RWPE2 (cell line): ENCODE results near the gene ARHGAP18.

Experiments used
- ATAC-seq: fragments of 200-7000 bp; cut with Tn5 transposase; 3 replicates; pipeline ENCODE4 v1.9.1; 2021; ENCODE audit warnings: low read depth
- DNase-seq: peaks from one replicate; pipeline ENCODE4 v3.0.0-alpha.2; 2020; ENCODE audit warnings: low spot score
- H3K27ac ChIP-seq: fragments of 450-650 bp; 2 replicates; pipeline ENCODE4 v1.5.1; 2017; ENCODE audit warnings: mild to moderate bottlenecking; ENCODE audit not compliant: poor library complexity, severe bottlenecking
- H3K27me3 ChIP-seq: fragments of 250-450 bp; sonication (Bioruptor Pico); 2 replicates; pipeline ENCODE4 v1.5.1; 2021; ENCODE audit warnings: mild to moderate bottlenecking, moderate library complexity; ENCODE audit not compliant: insufficient read depth, poor library complexity, severe bottlenecking
- H3K36me3 ChIP-seq: fragments of 250-450 bp; sonication (Bioruptor Pico); 2 replicates; pipeline ENCODE4 v1.5.1; 2020; ENCODE audit warnings: low read depth, mild to moderate bottlenecking, moderate library complexity
- H3K4me1 ChIP-seq: fragments of 250-450 bp; sonication (Bioruptor Pico); 2 replicates; pipeline ENCODE4 v1.5.1; 2021; ENCODE audit warnings: mild to moderate bottlenecking, moderate library complexity; ENCODE audit not compliant: insufficient read depth, poor library complexity, severe bottlenecking
- H3K4me3 ChIP-seq: fragments of 250-450 bp; sonication (Bioruptor Pico); 2 replicates; pipeline ENCODE4 v1.5.1; 2021; ENCODE audit warnings: mild to moderate bottlenecking, moderate library complexity; ENCODE audit not compliant: severe bottlenecking
- H3K9me3 ChIP-seq: fragments of 250-450 bp; sonication (Bioruptor Pico); 2 replicates; pipeline ENCODE4 v1.5.1; 2021; ENCODE audit warnings: mild to moderate bottlenecking, moderate library complexity; ENCODE audit not compliant: severe bottlenecking
- CTCF ChIP-seq: fragments of 450-650 bp; IDR thresholded peaks from one replicate; pipeline ENCODE4 v1.5.1; 2017; ENCODE audit warnings: mild to moderate bottlenecking, moderate library complexity; ENCODE audit not compliant: poor library complexity, severe bottlenecking

ARHGAP18 gene

GRCh38 chr6:129751384-129751783 is 41.4 kb upstream of the ARHGAP18 start:
- H3K27ac ChIP-seq = peak overlapping the region; percentile 100
- ATAC-seq (no peak), DNase-seq (no peak)
- no peaks in the 10 kb centered on the region for H3K9me3 ChIP-seq
- no peaks in the 10 kb centered on the region for H3K36me3 ChIP-seq
- H3K4me1 ChIP-seq = peaks cover 47% of the 10 kb centered on the region
- H3K27me3 ChIP-seq = no peaks in the 10 kb centered on the region
- H3K4me3 ChIP-seq = no peak overlapping the region
- TF ChIP-seq CTCF = no peak

GRCh38 chr6:129750360-129750759 is 40.4 kb upstream of the ARHGAP18 start:
- Histone ChIP-seq H3K36me3 (no peaks in the 10 kb centered on the region), H3K4me3 (no peak overlapping the region), H3K27me3 (no peaks in the 10 kb centered on the region), H3K27ac (peak overlapping the region; percentile 100), H3K9me3 (no peaks in the 10 kb centered on the region), H3K4me1 (peaks cover 50% of the 10 kb centered on the region)
- no peak for DNase-seq
- no peak for TF ChIP-seq CTCF
- no peak for ATAC-seq

GRCh38 chr6:129749749-129750120 is 39.8 kb upstream of the ARHGAP18 start:
- no peak for TF ChIP-seq CTCF
- ATAC-seq = peak; percentile 69
- no peaks in the 10 kb centered on the region for H3K27me3 ChIP-seq
- H3K9me3 ChIP-seq = no peaks in the 10 kb centered on the region
- no peak overlapping the region for H3K4me3 ChIP-seq
- DNase-seq = no peak
- peaks cover 56% of the 10 kb centered on the region for H3K4me1 ChIP-seq
- no peaks in the 10 kb centered on the region for H3K36me3 ChIP-seq
- peak overlapping the region; percentile 100 for H3K27ac ChIP-seq

- Histone ChIP-seq H3K27ac (peak overlapping the region; percentile 100), H3K4me1 (peaks cover 63% of the 10 kb centered on the region), H3K9me3 (no peaks in the 10 kb centered on the region), H3K4me3 (no peak overlapping the region), H3K36me3 (no peaks in the 10 kb centered on the region), H3K27me3 (no peaks in the 10 kb centered on the region)
- TF ChIP-seq CTCF = no peak
- ATAC-seq = peak; percentile 64
- DNase-seq = no peak
Measured at GRCh38 chr6:129748901-129749748, 39.1 kb upstream of the ARHGAP18 start.
